K562 (cell line): ENCODE data around the gene ITGA11. TPM values are rescaled to one million over a fixed set of nuclear protein-coding genes. Genes with fewer than 3 reads are reported as not detected.

Source experiments
- ATAC-seq: fragments of 200-7000 bp; cut with Tn5 transposase; 3 replicates; pipeline ENCODE4 v1.9.1; 2020; ENCODE audit warnings: moderate library complexity
- BruUV-seq: library from RNA; stranded (reverse); fragments of 400-500 nt; replicated peaks from 2 replicates; lab custom pipeline; 2021; lab: Mats Ljungman, UMichigan
- CTCF ChIA-PET: fragments of 300-600 bp; formaldehyde crosslinking; extraction: SDS; loops from one replicate; lab custom pipeline; 2021; ENCODE audit warnings: low intra/inter-chr PET ratio; lab: Yijun Ruan, JAX
- POLR2A ChIA-PET: fragments of 300-600, 350-650 bp; sonication (Branson Sonifier 250); formaldehyde crosslinking; extraction: SDS; loops from one replicate; lab custom pipeline; 2021; ENCODE audit warnings: antibody characterized with exemption, inconsistent platforms; lab: Yijun Ruan, JAX
- DNase-seq, 4 experiments: peaks; one replicate each; pipeline versions ENCODE4 v3.0.0 to v3.0.0-alpha.2; 2011 to 2018; ENCODE audit warnings: low spot score in 3 of 4, mixed read lengths in 3 of 4; ENCODE audit errors: extremely low read depth in 1 of 4
- FAIRE-seq: peaks from 2 replicates; lab custom pipeline; 2011; peaks lifted over from hg19 to GRCh38; lab: Jason Lieb, UNC
- H2AFZ ChIP-seq: 2 replicates; pipeline ENCODE4 v1.6.0; 2011; ENCODE audit warnings: low read depth, low read length, control low read depth, inconsistent platforms
- H3K27ac ChIP-seq: fragments of 200-600 bp; 3 replicates; pipeline ENCODE4 v1.8.0; 2011; ENCODE audit warnings: low read depth, mild to moderate bottlenecking, control low read depth, inconsistent platforms, low read length, moderate library complexity, mixed read lengths; ENCODE audit errors: extremely low read depth
- H3K27me3 ChIP-seq, 2 experiments: fragments of 300-600 bp in 1 of 2; 2 replicates in 1 of 2; 3 replicates in 1 of 2; pipeline versions ENCODE4 v1.6.0 to v1.8.0; 2011; ENCODE audit warnings: inconsistent platforms in 2 of 2, low read length in 2 of 2, mild to moderate bottlenecking in 1 of 2, mixed read lengths in 1 of 2, moderate library complexity in 1 of 2; ENCODE audit not compliant: control insufficient read depth in 2 of 2, insufficient read depth in 2 of 2
- H3K36me3 ChIP-seq: fragments of 300-600 bp; 3 replicates; pipeline ENCODE4 v1.8.0; 2011; ENCODE audit warnings: mild to moderate bottlenecking, low read length, inconsistent platforms; ENCODE audit not compliant: control insufficient read depth, insufficient read depth
- H3K4me1 ChIP-seq, 2 experiments: fragments of 200-600 bp in 1 of 2; replicated peaks in 1 of 2; 2 replicates in 1 of 2; 3 replicates in 1 of 2; pipeline versions ENCODE4 v1.5.1 to v1.8.0; 2011; ENCODE audit warnings: inconsistent platforms in 2 of 2, low read length in 2 of 2, mild to moderate bottlenecking in 1 of 2, mixed read lengths in 1 of 2, moderate library complexity in 1 of 2; ENCODE audit not compliant: control insufficient read depth in 2 of 2, insufficient read depth in 2 of 2
- H3K4me2 ChIP-seq: 2 replicates; pipeline ENCODE4 v1.6.1; 2011; ENCODE audit warnings: low read length, control low read depth, inconsistent platforms, mixed read lengths; ENCODE audit not compliant: insufficient read depth
- H3K4me3 ChIP-seq: fragments of 200-600 bp; sonication (generic), shearing (Covaris generic); 2 replicates; pipeline ENCODE4 v1.5.1; 2016; ENCODE audit warnings: control low read depth, inconsistent platforms
- H3K79me2 ChIP-seq: fragments of 200-600 bp; 3 replicates; pipeline ENCODE4 v1.8.0; 2011; ENCODE audit warnings: low read length, inconsistent platforms; ENCODE audit not compliant: control insufficient read depth, insufficient read depth
- H3K9ac ChIP-seq, 2 experiments: 2 replicates each; pipeline versions ENCODE4 v1.6.0 to v1.6.1; 2011; ENCODE audit warnings: low read depth in 2 of 2, low read length in 2 of 2, control low read depth in 1 of 2, inconsistent platforms in 1 of 2, mild to moderate bottlenecking in 1 of 2, mixed read lengths in 1 of 2; ENCODE audit not compliant: insufficient read depth in 1 of 2
- H3K9me1 ChIP-seq: one replicate; pipeline ENCODE4 v1.6.0; 2011; ENCODE audit warnings: inconsistent platforms, mild to moderate bottlenecking, low read length, moderate library complexity; ENCODE audit not compliant: control insufficient read depth, insufficient read depth
- H3K9me3 ChIP-seq: replicated peaks from 2 replicates; pipeline ENCODE4 v1.5.1; 2011; ENCODE audit warnings: low read depth, low read length, inconsistent platforms; ENCODE audit not compliant: control insufficient read depth, insufficient read depth
- H4K20me1 ChIP-seq: replicated peaks from 2 replicates; pipeline ENCODE4 v1.6.1; 2011; ENCODE audit warnings: low read length, inconsistent platforms, mixed read lengths; ENCODE audit not compliant: control insufficient read depth, insufficient read depth
- ARID2 ChIP-seq: fragments of 450-650 bp; IDR thresholded peaks from 2 replicates; pipeline ENCODE4 v1.6.1; 2017; ENCODE audit warnings: antibody characterized with exemption, mild to moderate bottlenecking
- CUX1 ChIP-seq: fragments of 200-800 bp; sonication (Bioruptor generic); IDR thresholded peaks from 2 replicates; pipeline ENCODE4 v1.6.1; 2016; ENCODE audit warnings: missing genetic modification characterization, missing compliant biosample characterization
- HNRNPH1 ChIP-seq: fragments of 200-400 bp; formaldehyde crosslinking; optimal IDR thresholded peaks from 2 replicates; pipeline ENCODE3; 2017; ENCODE audit warnings: low read depth, mild to moderate bottlenecking, low read length, moderate library complexity
- MTA1 ChIP-seq: fragments of 450-650 bp; IDR thresholded peaks from 2 replicates; pipeline ENCODE4 v1.6.1; 2017; ENCODE audit warnings: borderline replicate concordance
- MTF1 ChIP-seq: fragments of 250-450 bp; sonication (Bioruptor Pico); IDR thresholded peaks from 2 replicates; pipeline ENCODE4 v1.9.0; 2021; ENCODE audit warnings: moderate library complexity, mild to moderate bottlenecking, inconsistent platforms, borderline replicate concordance
- WGBS: fragments of 100-300 bp; shearing (Covaris generic); methylation state at CpG from one replicate; pipeline ENCODE4 v1.1.6; 2016; ENCODE audit warnings: low coverage, mixed read lengths; ENCODE audit not compliant: insufficient coverage; ENCODE audit errors: missing lambda C conversion rate; 5-methylcytosine and 5-hydroxymethylcytosine counted together
- in situ Hi-C: fragments of 300-500 bp; cut with MboI; formaldehyde crosslinking; loops from 4 replicates; pipeline ENCODE4 v1.15.0; 2018; ENCODE audit warnings: inconsistent platforms, mixed read lengths
- intact Hi-C: fragments of 100-400 bp; cut with micrococcal nuclease; formaldehyde crosslinking; loops from 2 replicates; pipeline ENCODE4 v1.14.2; 2022
- polyA plus RNA-seq, 8 experiments: library from polyadenylated mRNA; depleted of rRNA in 4 of 8; stranded (reverse) in 5 of 8; unstranded in 3 of 8; fragments of >200 nt; fragmentation: Nextera tagmentation in 2 of 8; fragmentation: Illumina TruSeq in 1 of 8; extraction: Ambion mirVana in 2 of 8; extraction: Trizol in 1 of 8; gene quantifications; 2 replicates each; pipeline versions ENCODE4 v1.2.1 to v1.2.3, GENCODE V29; 2011 to 2014; ENCODE audit warnings: inconsistent platforms in 1 of 8, missing spikeins in 1 of 8
- total RNA-seq, 7 experiments: library from RNA; depleted of rRNA in 6 of 7; stranded (reverse); fragments of >200 nt in 6 of 7; fragmentation: Illumina TruSeq in 2 of 7; extraction: Trizol in 2 of 7; gene quantifications; 2 replicates each; pipeline versions ENCODE4 v1.2.1 to v1.2.3, GENCODE V29; 2011 to 2021; ENCODE audit warnings: low replicate concordance in 1 of 7

Gene ITGA11
- total and polyA plus RNA-seq, 9 of the 15 experiments (the other 6 are each of a cell fraction or from before 2014, with no cell fraction given) = 0.01 TPM; not detected in 8

GRCh38 chr15:68317281-68318007, 114.5 kb downstream of the ITGA11 start:
- no peak overlapping the region for H2AFZ ChIP-seq
- in situ Hi-C loops (no loop called here), intact Hi-C loops (no loop called here)
- FAIRE-seq (no peak), DNase-seq (no peak), ATAC-seq (no peak)
- no peaks in the 10 kb centered on the region for H3K9me3 ChIP-seq
- no peaks in the 10 kb centered on the region for H3K79me2 ChIP-seq
- H3K27ac ChIP-seq = no peak overlapping the region
- WGBS = 1% methylated on average over 13 of the region's 16 CpGs
- peaks cover 19 to 74% of the 10 kb centered on the region in 2 experiments for H3K27me3 ChIP-seq
- H3K9ac ChIP-seq = no peak overlapping the region
- peaks cover 0 to 5% of the 10 kb centered on the region in 2 experiments; a peak in 2 of 5 replicates for H3K4me1 ChIP-seq
- H3K4me2 ChIP-seq = no peak overlapping the region
- CTCF ChIA-PET = interaction anchor here (1.3 kb wide), 2 partner anchors 11 to 64 kb away, joined by 4 to 5 read pairs; no protein-coding TSS in a partner anchor
- POLR2A ChIA-PET = interaction anchor here (0.6 to 0.7 kb wide), 2 partner anchors 25 to 518 kb away, joined by 3 read pairs; no protein-coding TSS in a partner anchor
- no peaks in the 10 kb centered on the region for H3K36me3 ChIP-seq
- no peaks in the 10 kb centered on the region for H3K9me1 ChIP-seq
- no peak for TF ChIP-seq ARID2
- no peak for TF ChIP-seq MTA1
- no peak for TF ChIP-seq HNRNPH1
- TF ChIP-seq MTF1 (CRISPR knock-in tag) = no peak
- TF ChIP-seq CUX1 (CRISPR knock-in tag) = no peak
- H4K20me1 ChIP-seq = peaks cover 8% of the 10 kb centered on the region; the same call in 1 of the 2 replicates
- H3K4me3 ChIP-seq = no peak overlapping the region
- BruUV-seq = no TSS peak
